Measurements from ENCODE around the gene TEAD1. TPM values are rescaled to one million over a fixed set of nuclear protein-coding genes. Genes with fewer than 3 reads are reported as not detected.
"Not testable (repeated sequence)": the region's sequence is repeated elsewhere in the genome, so short reads cannot be mapped to it uniquely, and the experiment has no call there.

The TEAD1 gene
- total RNA-seq, 1 donor from 2014 or later, result 20.0 TPM

GRCh38 chr11:12733091-12733490, 58.9 kb downstream of the TEAD1 start:
- DNase-seq (ENCODE audit: low read depth, low spot score), result no peak

- DNase-seq (ENCODE audit: low read depth, low spot score), result no peak
These were observed 60.4 kb downstream of the TEAD1 start for GRCh38 chr11:12734625-12735024.

DNA sequence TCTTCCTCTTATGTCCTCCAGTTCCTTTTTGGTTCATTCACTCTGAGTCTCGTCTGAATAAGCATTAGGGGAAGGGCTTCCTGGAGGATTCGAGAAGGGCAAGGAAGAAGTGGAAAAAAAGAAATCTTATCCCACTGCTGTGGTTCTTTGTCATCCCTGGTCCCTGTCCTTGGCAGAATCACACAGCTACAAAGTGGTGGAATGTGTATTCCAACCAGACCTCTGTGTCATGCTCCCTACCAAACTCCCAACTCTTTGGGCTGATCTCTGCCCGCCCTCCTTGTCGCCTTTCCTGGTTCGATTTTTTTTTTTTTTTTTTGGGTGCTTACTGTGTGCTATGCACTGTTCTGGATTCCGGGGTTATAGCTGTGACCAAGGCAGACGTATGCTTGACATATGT, 61.0 kb downstream of the TEAD1 start:
- no peak for DNase-seq (ENCODE audit: low read depth, low spot score)

DNA sequence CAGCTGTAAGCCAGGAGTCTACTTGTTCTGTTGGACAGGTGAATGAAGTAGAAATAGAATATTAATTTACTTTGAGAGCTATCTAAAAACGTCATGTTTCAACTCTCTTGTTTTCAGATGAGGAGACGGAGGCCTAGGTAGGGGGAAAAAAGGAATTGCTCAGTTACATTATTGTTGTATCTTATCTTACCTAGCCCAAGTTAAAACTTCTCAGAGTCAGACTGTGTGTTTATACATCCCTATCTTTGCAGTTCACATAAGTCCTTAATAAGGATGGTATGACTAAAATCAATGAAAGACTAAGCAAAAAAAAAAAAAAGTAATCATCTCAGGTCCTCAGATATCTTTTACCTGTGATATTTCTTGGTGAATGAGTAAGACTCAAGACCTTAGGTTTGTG, 62.8 kb downstream of the TEAD1 start:
- no peak for DNase-seq (ENCODE audit: low read depth, low spot score)

DNA sequence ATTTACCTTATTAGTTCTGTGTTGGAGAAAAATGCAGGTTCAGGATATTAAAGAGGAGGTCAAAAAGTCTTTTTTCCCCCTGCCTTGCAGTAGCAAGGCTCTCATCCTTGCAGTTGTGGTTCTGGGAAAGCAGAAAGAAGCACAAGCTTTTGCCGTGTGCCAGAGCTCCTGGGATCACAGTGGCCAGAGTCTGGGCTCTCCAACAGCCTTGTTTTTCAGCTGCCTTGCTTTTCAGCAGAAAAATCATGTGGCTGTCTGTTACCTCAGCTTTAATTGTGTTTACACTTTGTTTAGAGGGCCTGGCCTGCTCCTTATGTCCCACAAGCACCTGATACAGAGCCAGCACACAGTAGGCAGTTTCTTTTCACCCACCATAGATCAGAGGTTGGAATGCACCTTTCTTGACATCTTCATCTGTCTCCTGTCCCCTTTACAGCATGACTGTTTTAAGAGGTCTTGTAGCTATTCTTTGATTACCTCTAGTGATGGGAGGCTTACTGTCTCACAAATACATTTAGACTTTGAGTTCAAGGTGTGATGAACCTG, 67.5 kb downstream of the TEAD1 start:
- DNase-seq (ENCODE audit: low read depth, low spot score), result no peak

DNA sequence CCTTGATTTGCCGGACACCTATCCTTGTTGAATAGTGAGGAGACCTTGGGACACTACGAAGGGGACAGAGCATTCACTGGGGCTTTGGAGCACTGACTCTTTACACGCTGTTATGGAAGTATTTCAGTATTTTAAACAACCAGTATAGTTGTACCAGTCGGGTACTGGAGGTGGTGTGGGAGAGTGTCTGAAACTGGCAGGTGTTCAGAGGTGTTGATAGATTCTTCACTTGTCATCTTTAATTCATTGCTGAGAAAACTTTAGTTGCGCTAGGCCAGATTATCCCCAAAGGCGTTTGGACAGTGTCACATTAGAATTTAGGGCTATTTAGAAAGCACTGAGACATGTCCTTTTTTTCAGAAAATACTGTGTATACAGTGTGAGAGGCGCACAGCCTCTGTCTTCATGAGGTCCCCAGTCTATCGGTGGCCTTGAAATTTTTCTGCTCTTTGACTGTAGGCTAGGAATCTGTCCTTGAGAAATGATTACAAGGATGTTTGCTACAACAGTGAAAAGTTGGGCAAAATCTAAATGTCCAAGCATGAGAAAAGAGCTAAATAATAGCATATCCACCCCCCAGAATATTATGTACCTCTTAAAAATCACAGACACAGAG, 69.7 kb downstream of the TEAD1 start:
- DNase-seq (ENCODE audit: low read depth, low spot score), result no peak

- no peak for DNase-seq (ENCODE audit: low read depth, low spot score)
These were observed 70.7 kb downstream of the TEAD1 start for GRCh38 chr11:12744826-12745502.

DNA sequence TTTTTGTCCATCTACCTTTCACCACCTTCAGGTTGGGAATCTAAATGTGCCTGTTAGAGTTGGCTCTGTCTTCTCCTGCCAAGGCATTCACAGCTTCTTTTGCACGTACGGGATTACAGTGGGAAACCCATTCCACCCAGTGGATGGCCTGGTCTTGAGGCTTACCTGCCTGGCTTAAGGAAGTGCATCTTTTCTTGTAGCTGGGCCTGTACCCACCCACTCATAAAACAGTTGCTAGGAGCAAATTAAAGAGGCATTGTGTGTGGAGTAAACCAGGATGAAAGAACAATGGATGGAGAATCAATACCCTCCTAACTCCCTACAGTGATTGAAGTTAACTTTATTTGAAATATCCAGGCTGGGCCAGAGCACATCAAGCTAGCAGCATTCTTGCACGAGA, 71.6 kb downstream of the TEAD1 start:
- no peak for DNase-seq (ENCODE audit: low read depth, low spot score)

DNA sequence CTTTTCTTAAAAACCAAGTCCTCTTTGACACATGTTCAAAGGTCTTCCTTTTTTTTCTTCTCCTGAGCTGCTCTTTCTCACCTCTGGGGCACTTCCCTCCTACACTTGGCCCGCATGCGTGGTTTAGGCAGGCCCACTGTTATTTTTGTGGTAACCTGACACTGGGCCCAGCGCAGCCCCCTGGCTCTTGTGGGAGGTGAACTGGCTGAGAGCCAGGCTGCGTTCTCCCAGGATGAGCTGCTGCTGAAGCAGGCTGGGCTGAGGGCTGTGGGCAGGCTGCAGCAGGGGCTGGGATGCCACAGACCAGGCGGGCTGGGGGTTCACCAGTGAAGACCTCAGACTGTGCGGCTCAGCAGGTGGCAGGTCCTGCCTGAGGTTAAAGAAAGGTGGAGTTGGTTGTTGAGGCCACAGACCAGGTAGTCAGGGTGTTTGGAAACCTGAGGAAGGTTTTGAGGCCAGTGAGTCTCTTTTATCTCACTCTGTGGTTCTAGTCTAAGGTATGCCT, 72.4 kb downstream of the TEAD1 start:
- no peak for DNase-seq (ENCODE audit: low read depth, low spot score)

DNA sequence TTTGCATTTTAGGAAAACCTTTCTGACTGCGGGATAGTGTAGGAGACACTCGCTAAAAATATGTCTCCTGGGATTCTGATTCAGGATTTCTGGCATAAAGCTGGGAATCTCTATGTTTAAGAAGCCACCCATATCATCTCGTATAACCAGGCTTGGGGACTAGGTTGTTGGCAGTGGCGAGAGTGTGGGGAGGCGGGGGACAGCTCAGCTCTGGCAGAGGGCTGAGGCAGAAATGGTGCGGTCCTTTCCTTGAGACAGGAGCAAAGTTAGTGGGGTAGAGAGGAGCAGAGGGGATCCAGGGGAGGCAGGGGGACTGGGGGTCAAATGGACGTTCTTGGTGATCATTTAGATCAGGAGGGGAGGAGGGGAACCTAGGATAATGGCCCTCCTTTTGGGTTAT, 74.3 kb downstream of the TEAD1 start:
- no peak for DNase-seq (ENCODE audit: low read depth, low spot score)

DNA sequence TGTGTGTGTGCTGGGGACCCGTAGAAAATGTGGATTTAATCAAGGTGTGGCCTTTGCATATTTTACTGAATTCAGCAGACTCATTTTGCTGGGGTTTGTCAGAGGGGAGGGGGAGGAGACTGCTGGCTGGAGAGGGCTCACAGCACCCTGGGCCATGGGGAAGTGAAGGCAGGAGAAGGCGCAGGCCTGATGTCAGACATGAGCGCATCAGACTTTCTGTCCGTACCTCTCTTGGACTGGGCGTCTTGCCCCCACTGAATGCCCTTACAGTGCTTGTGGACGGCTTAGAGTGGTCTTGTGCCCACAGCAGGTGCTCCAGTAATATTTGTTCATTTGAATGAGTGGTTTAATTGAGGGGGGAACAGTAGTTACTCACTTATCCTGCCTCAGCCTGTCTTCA, 75.2 kb downstream of the TEAD1 start:
- DNase-seq (ENCODE audit: low read depth, low spot score), result no peak

DNA sequence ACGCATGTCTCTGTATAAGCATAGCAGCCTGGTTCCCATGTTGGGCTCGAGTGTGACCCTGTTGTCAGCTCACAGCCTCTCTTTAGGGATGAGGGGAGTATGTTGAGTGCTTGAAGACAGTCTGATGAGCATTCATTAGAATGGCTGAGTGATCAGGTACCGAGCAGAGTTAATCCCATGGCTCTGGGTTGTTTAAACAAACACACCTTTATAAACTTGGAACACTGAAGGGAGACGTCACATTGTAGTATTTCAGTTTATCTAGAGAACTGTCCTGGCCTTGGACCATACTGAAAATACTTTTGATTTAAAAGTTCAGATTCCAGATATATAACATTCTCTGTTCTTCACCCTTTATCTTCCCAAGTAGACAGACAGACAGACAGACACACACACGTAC, 76.0 kb downstream of the TEAD1 start:
- no peak for DNase-seq (ENCODE audit: low read depth, low spot score)

GRCh38 chr11:12752868-12753524, 78.8 kb downstream of the TEAD1 start:
- no peak for DNase-seq (ENCODE audit: low read depth, low spot score)

DNA sequence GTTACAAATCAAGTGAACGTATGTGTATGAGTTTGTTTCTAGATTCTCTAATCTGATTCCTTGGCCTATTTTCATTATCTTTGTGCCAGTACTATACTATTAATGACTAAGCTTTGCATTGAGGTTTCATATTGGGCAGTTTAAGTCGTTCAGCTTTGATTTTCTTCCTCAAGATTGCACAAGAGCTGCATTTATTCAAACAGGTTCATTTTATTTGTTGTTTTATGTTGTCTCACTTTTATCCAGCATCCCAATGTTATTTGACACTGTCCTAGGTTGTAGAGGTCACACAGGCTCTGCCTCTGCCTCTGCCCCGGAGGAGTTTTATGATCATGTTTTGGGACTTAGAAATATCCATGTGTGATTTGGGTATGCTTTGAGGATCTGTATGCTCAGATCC, 79.8 kb downstream of the TEAD1 start:
- no peak for DNase-seq (ENCODE audit: low read depth, low spot score)

- DNase-seq (ENCODE audit: low read depth, low spot score), result no peak
These were observed 80.5 kb downstream of the TEAD1 start for GRCh38 chr11:12754582-12755234.

DNA sequence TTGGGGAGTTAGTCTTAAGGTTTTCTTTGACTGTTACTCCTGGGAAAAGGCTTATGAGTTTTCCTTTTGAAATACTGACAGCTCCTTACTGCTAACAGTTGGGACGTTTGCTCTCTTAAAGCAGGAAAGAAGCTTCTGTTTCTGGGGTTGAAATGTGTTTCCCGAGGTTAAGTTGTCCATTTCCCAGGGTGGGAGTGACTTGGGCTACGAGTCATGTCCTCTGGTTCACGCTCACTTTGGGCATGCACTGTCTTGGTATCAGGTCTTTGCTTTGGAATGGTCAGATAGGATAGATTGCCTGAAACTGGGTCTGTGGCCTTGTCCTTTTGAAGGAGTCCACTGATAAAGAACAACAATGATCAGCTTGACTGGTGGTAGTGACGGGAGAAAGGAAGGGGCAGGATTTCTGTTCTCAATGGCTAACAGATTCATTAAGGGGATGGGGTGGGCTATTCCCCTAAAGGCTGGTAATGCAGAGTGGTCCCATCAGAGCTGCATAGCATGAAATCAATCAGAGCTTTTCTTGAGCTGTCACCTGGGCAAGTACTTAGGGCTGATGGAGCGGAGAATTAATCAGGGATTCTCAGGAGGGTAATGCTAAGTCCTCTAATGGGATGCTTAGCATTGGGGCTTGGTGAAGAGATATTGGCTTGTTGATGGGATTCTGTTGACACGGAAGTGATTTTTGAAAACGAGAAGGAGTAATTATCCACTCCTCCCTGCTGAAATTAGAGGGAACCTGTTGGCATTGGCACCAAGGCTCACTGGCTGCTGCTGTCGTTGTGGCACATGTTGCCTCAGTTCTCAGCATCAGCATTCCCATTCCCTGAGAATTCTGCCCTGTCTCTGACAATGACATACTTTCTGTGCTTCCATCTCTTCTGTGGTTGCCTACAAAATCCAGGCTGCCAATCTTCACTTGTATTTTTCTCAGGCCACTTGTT, 81.6 kb downstream of the TEAD1 start:
- no peak for DNase-seq (ENCODE audit: low read depth, low spot score)

DNA sequence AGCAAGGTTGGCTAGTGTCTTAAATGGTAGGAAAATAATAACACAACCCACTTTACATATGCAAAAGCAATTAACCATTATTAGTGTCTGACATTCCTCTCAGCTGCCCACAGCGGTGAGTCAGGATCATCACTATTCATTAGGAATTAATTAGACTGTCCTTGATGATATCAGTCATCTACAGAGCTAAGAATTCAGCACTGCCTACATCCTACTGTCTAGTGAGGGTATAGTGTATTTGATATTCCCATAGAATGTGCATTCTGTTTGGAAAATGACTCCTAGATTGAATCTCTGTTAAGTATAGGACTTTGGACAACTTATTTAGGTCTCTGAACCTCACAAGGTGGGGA, 82.2 kb downstream of the TEAD1 start:
- no peak for DNase-seq (ENCODE audit: low read depth, low spot score)

DNA sequence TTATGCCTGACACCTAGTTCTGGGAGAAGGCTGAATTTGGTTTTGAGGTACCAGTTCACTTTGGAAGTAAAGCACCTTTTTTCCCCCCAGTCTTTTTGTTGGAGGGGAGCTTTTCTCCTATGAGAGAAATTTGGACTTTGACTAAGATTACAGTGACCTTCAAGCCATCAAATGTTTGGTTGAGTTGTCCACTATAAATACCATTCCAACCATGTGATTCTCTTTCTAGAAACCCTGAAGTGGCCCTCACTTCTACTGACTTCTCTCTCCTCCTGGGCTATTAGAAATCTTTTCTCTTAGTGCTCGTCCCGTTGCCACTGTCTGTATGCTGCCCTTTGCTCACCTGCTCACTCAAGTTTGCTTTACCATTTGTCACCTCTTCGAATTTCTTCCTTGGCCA, 82.6 kb downstream of the TEAD1 start:
- DNase-seq (ENCODE audit: low read depth, low spot score), result no peak

DNA sequence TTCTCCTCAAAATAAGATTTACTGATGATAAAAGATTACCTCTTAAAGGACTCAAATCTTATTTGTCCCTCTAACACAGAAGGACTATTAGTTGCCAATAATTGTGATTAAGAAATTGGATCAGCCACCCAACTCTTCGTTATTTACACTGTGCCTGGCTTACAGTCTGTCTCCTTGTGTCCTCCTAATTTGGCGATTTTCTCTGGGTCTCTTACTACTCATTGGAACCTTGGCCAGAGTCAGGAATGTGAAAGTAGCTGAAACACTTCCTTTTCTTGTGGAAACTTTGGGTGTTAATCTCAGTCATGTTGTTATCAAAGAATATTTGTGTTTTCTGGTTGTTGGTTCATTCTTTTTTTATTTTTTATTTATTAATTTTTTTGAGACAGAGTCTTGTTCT, 83.2 kb downstream of the TEAD1 start:
- no peak for DNase-seq (ENCODE audit: low read depth, low spot score)

GRCh38 chr11:12758117-12758516, 83.9 kb downstream of the TEAD1 start:
- DNase-seq (ENCODE audit: low read depth, low spot score), result not testable (repeated sequence)

DNA sequence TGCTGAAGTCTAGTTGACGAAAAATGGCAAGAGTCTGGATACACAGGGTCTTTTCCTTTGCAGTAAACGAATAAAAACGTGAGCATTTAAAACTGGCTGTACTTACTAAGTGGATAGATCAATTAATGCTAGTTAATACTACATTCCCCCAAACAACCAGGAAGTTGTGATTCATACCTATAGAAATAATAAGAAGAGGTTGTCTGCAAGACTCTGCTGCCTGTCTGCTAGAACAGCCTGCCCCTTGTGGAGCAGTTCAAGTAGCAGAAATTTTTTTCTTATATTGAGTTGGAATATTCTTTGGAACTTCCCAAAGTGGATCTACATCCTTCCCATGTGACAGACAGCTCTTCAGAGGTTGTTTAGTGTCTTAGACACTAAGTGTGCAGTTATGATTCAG, 86.8 kb downstream of the TEAD1 start:
- DNase-seq (ENCODE audit: low read depth, low spot score), result peak; percentile 33
